ENCODE data around the gene NANS.
A peak's percentile ranks its signal among the peaks of the same experiment; 100 is the strongest.
"Not testable (repeated sequence)": the region's sequence is repeated elsewhere in the genome, so short reads cannot be mapped to it uniquely, and the experiment has no call there.

The NANS gene

GRCh38 chr9:98080780-98081179 is 24.2 kb downstream of the NANS start:
- DNase-seq, result no peak

DNA sequence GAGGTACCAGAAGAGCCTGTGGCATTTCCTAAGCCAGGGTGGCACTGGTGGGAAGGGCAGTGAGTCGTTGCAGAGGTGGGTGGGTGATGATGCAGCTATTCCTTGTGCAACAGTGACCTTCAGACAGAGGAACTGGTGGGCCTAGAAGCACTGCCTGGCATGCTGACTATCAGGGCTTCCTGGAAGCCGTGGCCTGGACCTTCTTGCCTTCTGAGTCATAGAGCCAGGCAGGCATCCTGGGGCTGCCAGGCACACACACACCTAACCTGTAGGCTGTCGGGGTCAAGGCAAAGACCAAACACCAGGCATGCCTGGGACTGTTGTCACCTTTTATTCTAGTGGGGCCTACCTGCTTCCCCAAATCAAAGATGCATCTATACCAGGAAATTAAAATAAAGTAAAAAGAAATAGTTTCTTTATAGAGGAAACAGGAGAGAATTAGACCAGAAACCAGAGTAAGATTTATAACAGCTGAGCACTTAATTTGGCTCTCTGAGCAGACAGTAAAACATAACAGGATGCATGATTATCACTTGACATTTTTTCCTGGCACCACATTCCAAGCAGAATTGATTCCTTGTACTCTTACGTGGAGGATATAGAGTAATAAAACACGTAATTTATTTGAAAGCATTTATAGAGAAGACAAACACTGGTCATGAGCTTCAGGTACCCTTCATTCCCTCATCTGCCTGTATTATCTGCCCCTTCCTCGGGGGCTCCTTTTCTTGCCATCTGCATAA is 25.1 kb downstream of the NANS start:
- DNase-seq, result peak; percentile 58

DNA sequence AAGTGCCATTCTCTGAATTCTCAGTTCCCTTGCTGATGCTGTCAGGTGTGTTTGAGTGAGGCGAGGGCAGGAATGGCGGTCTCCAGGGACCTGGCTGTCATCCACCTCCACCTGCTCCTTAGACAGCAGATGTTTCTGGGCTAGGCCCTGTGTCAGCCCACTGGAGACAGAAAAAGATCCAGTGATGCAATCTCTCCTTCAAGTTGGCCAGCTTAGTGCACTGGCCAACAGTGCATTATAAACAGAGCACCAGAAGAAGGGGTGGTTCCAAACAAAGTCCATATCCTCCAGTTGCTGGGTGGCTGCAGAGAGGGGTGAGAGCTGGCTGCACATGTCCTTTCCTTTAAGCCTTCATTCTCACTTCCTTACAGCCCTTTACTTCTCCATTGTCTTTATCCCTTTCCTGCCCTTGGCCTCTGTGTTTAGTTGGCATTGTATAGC is 26.5 kb downstream of the NANS start:
- DNase-seq, result no peak

DNA sequence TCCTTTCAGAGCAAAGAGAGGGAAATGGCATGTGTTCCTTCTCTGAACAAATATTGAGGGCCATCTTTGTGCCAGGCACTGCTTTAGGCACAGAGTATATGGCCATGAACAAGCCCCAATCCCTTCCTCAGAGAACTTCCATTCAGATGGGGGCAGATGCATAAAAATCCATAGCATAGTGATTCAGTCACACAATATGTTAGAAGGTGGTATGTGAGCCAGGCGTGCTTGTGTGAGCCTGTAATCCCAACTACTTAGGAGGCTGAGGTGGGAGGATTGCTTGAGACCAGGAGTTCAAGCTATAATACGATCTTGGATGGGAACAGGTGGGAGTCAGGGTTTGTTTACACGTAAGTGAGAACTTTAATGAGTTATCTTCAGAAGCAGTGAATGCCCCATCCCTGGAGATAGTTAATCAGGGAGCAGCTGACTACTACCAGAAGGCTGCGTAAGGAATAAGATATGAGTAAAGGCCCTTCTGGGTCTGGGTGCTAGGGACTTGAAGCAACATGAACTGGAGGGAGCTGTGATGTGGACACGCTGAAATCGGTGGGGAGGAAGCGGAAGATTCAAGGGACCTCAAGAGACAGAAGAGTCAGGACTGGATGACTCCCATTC is 27.1 kb downstream of the NANS start:
- no peak for DNase-seq

DNA sequence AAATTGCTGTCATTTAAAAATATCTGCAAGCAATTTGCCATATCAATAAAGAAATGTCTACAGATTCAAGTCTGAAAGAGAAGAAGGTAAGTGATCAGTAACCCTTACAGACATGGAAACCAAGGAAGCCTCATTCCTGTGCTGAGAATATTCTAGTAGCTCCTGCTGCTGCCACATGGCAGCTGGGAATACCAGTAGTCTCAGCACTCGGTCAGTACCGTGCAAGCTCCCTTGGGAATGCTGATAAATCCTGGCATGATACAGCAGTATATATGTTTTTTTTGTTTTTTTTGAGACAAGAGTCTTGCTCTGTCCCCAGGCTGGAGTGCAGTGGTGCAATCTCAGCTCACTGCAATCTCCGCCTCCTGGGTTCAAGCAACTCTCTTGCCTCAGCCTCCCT is 27.9 kb downstream of the NANS start:
- DNase-seq, result no peak

- DNase-seq, result no peak
Observed at GRCh38 chr9:98085058-98085457, 28.5 kb downstream of the NANS start.

- no peak for DNase-seq
Observed at GRCh38 chr9:98085944-98086343, 29.4 kb downstream of the NANS start.

DNA sequence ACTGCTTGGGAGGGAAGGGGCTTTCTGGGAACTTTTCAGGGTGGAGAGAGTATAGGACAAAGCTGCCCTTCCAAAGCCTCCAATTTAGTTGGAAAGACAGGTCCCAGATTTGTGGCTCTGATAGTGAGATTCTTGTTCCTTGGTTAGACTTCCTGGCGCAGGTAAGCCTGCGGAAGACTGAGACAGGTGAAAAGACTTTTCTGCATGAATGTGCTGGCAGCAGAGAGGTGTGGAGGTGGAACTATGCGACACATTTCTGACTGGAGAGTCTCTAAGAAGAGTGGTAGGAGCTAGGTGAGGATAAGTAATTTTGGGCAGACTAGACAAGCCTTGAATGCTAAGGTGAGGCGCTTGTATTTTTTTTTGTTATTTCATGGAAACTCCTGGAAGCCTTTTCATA is 29.9 kb downstream of the NANS start:
- DNase-seq, result no peak

DNA sequence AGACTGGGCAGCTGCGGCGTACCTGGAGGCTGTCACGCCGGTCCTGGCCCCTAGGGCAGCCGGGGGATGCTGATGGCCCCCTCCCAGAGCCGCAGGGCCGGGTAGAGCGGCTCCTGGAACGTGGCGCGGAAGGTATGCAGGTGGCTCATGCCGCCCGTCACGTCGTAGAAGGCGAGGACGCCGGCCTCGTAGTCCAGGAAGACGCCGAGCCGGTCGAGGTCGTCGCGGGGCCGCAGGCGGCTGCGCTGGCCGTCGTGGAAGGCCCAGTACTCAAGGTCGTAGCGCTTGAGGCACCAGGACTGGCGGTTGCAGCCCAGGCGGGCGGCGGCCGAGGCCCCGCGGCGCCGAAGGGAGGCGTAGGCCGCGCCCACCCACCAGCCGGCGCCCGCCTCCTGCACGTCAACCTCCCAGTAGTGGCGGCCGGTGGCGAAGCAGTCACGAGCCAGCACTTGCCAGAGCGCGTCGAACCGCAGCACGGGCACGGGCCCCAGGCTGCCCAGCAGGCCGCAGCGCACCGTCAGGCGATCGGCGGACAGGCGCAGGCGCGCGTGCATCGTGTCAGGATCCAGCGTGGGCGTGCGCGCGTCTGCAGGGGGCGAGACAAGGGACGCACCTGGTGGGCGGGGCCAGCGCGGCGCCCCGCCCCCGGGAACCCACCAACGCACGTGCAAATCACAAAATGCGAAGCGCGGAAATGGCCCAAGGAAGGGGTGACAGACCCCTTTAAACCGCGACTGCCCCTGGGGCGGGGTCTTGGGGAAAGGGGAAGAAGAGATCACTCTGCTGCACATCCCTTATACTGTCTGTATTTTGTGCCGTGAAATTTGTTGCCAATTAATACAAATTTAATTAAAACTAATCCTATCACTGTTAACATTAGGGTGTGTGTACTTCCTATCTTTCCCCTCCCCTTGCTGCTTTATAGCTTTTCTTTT is 31.2 kb downstream of the NANS start:
- DNase-seq, result peak; percentile 53

GRCh38 chr9:98090674-98091073 is 34.1 kb downstream of the NANS start:
- not testable (repeated sequence) for DNase-seq

DNA sequence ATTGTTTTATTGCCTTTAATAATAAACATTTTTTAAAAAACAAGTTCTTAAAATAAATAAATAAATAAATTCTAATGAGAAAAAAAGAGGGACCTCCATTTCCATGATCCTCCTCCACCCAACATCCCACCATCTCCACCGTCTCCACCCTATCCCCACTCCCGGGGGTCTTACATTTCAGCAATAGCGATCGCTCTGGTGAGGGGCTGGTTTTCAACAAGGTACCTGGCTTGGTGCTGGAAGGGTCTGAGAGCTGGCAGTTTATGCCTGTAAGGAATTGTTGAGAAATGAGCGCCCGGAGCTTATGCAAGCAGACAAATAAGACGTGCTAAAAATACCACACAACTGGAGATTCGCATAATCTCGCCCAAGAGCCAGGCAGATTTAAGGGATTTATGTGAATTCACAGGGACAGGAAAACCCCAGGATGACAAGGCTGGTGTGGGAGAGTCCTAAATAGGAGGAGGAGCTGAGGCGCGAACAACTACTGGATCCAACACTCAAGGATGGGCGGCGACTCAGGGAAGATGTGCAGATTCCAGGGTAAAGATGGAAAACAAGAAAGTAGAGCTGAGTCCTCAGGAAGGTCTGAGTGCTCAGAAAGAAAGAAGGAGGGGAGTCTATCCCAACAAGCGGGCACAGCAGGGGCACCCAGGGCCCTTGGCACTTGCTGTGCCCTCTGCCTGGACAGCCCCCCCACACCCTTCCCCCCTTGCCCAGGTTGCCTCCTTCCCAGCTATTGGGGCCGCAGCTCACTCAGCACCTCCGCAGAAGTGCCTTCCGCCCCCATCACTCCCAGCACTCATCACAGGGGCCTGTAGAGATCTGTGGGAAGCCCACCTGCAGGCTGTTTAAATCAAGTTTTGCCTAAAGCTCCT is 35.4 kb downstream of the NANS start:
- no peak for DNase-seq

GRCh38 chr9:98092613-98092931 is 36.0 kb downstream of the NANS start:
- no peak for DNase-seq

DNA sequence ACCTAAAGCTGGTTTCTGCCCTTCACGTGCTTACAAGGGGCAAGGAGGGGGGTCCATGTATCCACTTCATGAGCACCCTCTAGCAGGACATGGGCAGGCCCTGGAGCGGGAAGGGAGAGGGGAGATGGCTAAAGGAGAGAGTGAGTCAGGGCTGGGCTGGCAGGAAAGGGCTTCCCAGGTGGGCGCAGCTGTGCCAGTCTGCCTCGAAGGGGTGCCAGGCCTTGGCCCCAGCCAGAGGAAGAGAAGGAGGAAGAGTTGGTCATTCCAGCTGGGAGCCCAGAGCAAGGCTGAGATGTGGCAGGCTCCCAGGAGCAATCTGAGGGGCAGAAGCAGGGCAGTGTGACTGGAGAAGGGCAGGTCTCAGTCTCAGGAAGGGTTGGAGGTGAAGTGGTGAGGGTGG is 37.8 kb downstream of the NANS start:
- DNase-seq, result no peak

GRCh38 chr9:98094851-98095250 is 38.3 kb downstream of the NANS start:
- DNase-seq, result no peak

GRCh38 chr9:98095401-98095800 is 38.9 kb downstream of the NANS start:
- no peak for DNase-seq

- DNase-seq, result no peak
Observed at GRCh38 chr9:98096091-98096490, 39.6 kb downstream of the NANS start.

- peak; percentile 59 for DNase-seq
Observed at GRCh38 chr9:98097836-98098235, 41.3 kb downstream of the NANS start.

DNA sequence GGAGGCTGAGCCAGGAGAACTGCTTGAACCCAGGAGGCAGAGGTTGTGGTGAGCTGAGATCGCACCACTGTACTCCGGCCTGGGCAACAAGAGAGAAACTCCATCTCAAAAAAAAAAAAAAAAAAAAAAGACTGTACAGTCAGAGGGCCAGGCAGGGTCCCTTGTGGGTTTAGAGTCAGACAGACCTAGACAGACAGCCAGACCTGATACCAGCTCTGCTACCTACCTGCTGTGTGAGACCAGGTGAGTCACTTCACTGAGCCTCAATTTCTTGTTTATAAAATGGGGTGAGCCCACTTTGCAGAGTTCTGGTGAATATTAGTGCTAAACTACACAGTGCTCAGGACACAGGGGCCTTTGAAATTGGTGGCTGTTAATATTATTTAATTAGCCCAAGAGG is 42.8 kb downstream of the NANS start:
- peak; percentile 65 for DNase-seq

- DNase-seq, result peak; percentile 45
Observed at GRCh38 chr9:98099898-98100297, 43.4 kb downstream of the NANS start.

- no peak for DNase-seq
Observed at GRCh38 chr9:98100456-98100855, 43.9 kb downstream of the NANS start.

- no peak for DNase-seq
Observed at GRCh38 chr9:98101416-98101815, 44.9 kb downstream of the NANS start.

DNA sequence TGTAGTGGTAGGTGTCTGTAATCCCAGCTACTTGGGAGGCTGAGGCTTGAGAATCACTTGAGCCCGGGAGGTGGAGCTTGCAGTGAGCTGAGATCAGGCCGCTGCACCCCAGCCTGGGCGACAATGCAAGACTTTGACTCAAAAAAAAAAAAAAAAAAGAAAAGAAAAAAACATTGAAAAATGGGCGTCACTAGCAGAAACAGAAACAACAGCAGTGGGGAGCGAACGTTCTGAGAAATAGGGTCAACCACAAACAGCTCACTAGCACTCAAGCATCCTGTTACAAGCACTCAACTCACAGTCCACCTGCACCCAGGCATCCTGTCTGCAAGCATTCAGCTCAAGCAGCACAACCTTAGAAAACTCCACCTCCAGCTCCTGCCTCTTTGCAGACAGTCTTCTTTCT is 45.3 kb downstream of the NANS start:
- peak; percentile 87 for DNase-seq

DNA sequence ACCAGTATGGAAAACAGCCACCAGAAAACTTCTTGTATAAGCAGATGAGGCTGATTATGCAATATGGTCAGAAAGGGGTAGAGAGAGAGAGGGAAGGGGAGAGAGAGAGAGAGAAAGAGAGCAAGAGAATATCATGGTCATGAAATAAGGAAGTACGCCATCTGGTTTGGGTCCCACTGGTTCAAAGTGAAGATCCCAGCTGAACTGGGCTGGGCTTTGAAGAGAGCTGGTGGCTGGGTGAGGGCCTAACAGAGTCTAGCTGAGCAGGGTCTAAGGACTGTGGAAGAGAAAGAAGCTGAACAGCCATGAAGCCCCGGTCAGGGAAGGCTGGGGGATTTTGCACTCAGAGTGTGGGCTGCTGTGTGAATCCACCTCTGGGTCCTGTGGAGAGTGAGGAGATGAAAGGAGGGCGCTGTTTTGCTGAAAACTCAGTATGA is 47.9 kb downstream of the NANS start:
- no peak for DNase-seq

Measured in CD4-positive, alpha-beta T cell treated with Interleukin-17A for 4 hours (primary cell).